HepG2 (cell line): ENCODE results near the gene APEX1. TPM values are rescaled to one million over a fixed set of nuclear protein-coding genes. Genes with fewer than 3 reads are reported as not detected.

Experiments
- ATAD3A ChIP-seq: sonication (generic); formaldehyde crosslinking; IDR thresholded peaks from 2 replicates; pipeline ENCODE4 v1.4.0; 2020; ENCODE audit warnings: missing genetic modification reagents
- FIP1L1 ChIP-seq: fragments of 200-400 bp; formaldehyde crosslinking; IDR thresholded peaks from 2 replicates; pipeline ENCODE4 v1.6.1; 2018; ENCODE audit warnings: low read depth, mild to moderate bottlenecking, low read length, moderate library complexity, borderline replicate concordance; ENCODE audit not compliant: insufficient read depth
- GTF3A ChIP-seq: sonication (generic); formaldehyde crosslinking; conservative IDR thresholded peaks from 2 replicates; pipeline ENCODE4 v1.4.0; 2020; ENCODE audit warnings: mild to moderate bottlenecking, missing genetic modification reagents
- HDAC6 ChIP-seq: fragments of 200-600 bp; sonication (generic); IDR thresholded peaks from 2 replicates; pipeline ENCODE4 v1.7.0; 2017; ENCODE audit warnings: mild to moderate bottlenecking, antibody characterized with exemption, low read length, low read depth
- HNF4A ChIP-seq: sonication (generic); formaldehyde crosslinking; IDR thresholded peaks from 2 replicates; pipeline ENCODE4 v1.4.0; 2020; ENCODE audit warnings: missing genetic modification reagents
- MIER2 ChIP-seq: IDR thresholded peaks from 2 replicates; pipeline ENCODE4 v1.6.1; 2016; ENCODE audit warnings: missing biosample characterization, missing genetic modification reagents
- PHF20 ChIP-seq: sonication (generic); formaldehyde crosslinking; IDR thresholded peaks from 2 replicates; pipeline ENCODE4 v1.5.0; 2020; ENCODE audit warnings: mild to moderate bottlenecking, missing genetic modification reagents
- PHF21A ChIP-seq: sonication (generic); formaldehyde crosslinking; IDR thresholded peaks from 2 replicates; pipeline ENCODE4 v1.5.0; 2020; ENCODE audit warnings: mild to moderate bottlenecking, missing genetic modification reagents
- POLR2G ChIP-seq: fragments of 200-400 bp; formaldehyde crosslinking; IDR thresholded peaks from 2 replicates; pipeline ENCODE4 v1.6.1; 2018; ENCODE audit warnings: mild to moderate bottlenecking, low read depth, low read length, moderate library complexity
- RELA ChIP-seq: sonication (generic); formaldehyde crosslinking; IDR thresholded peaks from 2 replicates; pipeline ENCODE4 v1.4.0; 2020; ENCODE audit warnings: missing genetic modification reagents
- RERE ChIP-seq: IDR thresholded peaks from 2 replicates; pipeline ENCODE4 v1.6.1; 2016; ENCODE audit warnings: low read depth, missing genetic modification reagents, missing compliant biosample characterization
- SATB2 ChIP-seq: sonication (generic); formaldehyde crosslinking; IDR thresholded peaks from 2 replicates; pipeline ENCODE4 v1.5.0; 2020; ENCODE audit warnings: missing genetic modification reagents
- SMAD3 ChIP-seq: sonication (generic); formaldehyde crosslinking; IDR thresholded peaks from 2 replicates; pipeline ENCODE4 v1.4.0; 2020; ENCODE audit warnings: missing genetic modification reagents
- SP140L ChIP-seq: sonication (generic); formaldehyde crosslinking; IDR thresholded peaks from 2 replicates; pipeline ENCODE4 v1.4.0; 2020; ENCODE audit warnings: missing genetic modification reagents, borderline replicate concordance
- YY1 ChIP-seq: IDR thresholded peaks from 2 replicates; pipeline ENCODE4 v1.6.1; 2011; ENCODE audit warnings: low read length, low read depth, moderate library complexity, mild to moderate bottlenecking; ENCODE audit not compliant: insufficient read depth, insufficient replicate concordance
- ZBTB14 ChIP-seq: sonication (generic); formaldehyde crosslinking; IDR thresholded peaks from 2 replicates; pipeline ENCODE4 v1.4.0; 2020; ENCODE audit warnings: missing genetic modification reagents
- ZBTB20 ChIP-seq: sonication (generic); formaldehyde crosslinking; IDR thresholded peaks from 2 replicates; pipeline ENCODE4 v1.8.1; 2023; ENCODE audit warnings: missing genetic modification reagents, low read depth, mild to moderate bottlenecking, borderline replicate concordance
- ZNF577 ChIP-seq: sonication (generic); formaldehyde crosslinking; IDR thresholded peaks from 2 replicates; pipeline ENCODE4 v1.4.0; 2020; ENCODE audit warnings: mild to moderate bottlenecking, low read depth, missing genetic modification reagents, borderline replicate concordance
- polyA plus RNA-seq, 8 experiments: library from polyadenylated mRNA; depleted of rRNA in 3 of 8; stranded (reverse) in 7 of 8; unstranded in 1 of 8; fragments of >200 nt; fragmentation: Illumina TruSeq in 4 of 8; extraction: Trizol in 4 of 8; gene quantifications; 2 replicates each; pipeline versions ENCODE4 v1.2.1 to v1.2.3, GENCODE V29; 2011 to 2016; ENCODE audit warnings: low read depth in 4 of 8, missing spikeins in 1 of 8, mixed read lengths in 1 of 8; ENCODE audit not compliant: insufficient read depth in 1 of 8
- total RNA-seq, 5 experiments: library from RNA; depleted of rRNA; stranded (reverse); fragments of >200 nt; fragmentation: Illumina TruSeq; extraction: Trizol; gene quantifications; 2 replicates each; pipeline ENCODE4 v1.2.3, GENCODE V29; 2016; ENCODE audit warnings: low read depth in 1 of 5
- TF ChIP-seq, protein P1 (sequence below): sonication (generic); formaldehyde crosslinking; IDR thresholded peaks from 2 replicates; pipeline ENCODE4 v1.8.0; 2022; ENCODE audit warnings: low read depth, missing genetic modification reagents
- TF ChIP-seq, protein P2 (sequence below): sonication (generic); formaldehyde crosslinking; IDR thresholded peaks from 2 replicates; pipeline ENCODE4 v1.8.0; 2022; ENCODE audit warnings: mild to moderate bottlenecking, missing genetic modification reagents, moderate library complexity

The APEX1 gene
- total and polyA plus RNA-seq, 2 of the 13 experiments (the other 11 are each of a cell fraction or from before 2014, with no cell fraction given), result 171 to 405 TPM

GRCh38 chr14:20454516-20455354 is at the start of gene APEX1, which contains the start of gene OSGEP (continued):
- 0 out of 2 replicates have a peak, but pooled peaks have one; percentile 32 for TF ChIP-seq RERE (CRISPR knock-in tag)
- TF ChIP-seq PHF21A (CRISPR knock-in tag), result peak; percentile 97
- no peak for TF ChIP-seq HNF4A (CRISPR knock-in tag)
- TF ChIP-seq POLR2G, result peak; percentile 95
- no peak; the same call in 1 of the 2 replicates for TF ChIP-seq SP140L (CRISPR knock-in tag)
- TF ChIP-seq ZNF577 (CRISPR knock-in tag), result no peak
- TF ChIP-seq YY1, result peak; percentile 81
- TF ChIP-seq ATAD3A (CRISPR knock-in tag), result no peak
- TF ChIP-seq GTF3A (CRISPR knock-in tag), result peak; percentile 32; the same call in 1 of the 2 replicates
- TF ChIP-seq RELA (CRISPR knock-in tag), result no peak
- TF ChIP-seq, protein P1, sequence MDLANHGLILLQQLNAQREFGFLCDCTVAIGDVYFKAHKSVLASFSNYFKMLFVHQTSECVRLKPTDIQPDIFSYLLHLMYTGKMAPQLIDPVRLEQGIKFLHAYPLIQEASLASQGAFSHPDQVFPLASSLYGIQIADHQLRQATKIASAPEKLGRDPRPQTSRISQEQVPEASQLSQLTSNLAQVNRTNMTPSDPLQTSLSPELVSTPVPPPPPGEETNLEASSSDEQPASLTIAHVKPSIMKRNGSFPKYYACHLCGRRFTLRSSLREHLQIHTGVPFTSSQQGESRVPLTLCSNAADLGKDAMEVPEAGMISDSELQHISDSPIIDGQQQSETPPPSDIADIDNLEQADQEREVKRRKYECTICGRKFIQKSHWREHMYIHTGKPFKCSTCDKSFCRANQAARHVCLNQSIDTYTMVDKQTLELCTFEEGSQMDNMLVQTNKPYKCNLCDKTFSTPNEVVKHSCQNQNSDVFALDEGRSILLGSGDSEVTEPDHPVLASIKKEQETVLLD (CRISPR knock-in tag), result peak; percentile 73
- TF ChIP-seq HDAC6, result peak; percentile 95; the same call in 1 of the 2 replicates
- peak; percentile 45; the same call in 1 of the 2 replicates for TF ChIP-seq SATB2
- TF ChIP-seq FIP1L1, result no peak
- TF ChIP-seq MIER2, result no peak
- TF ChIP-seq PHF20 (CRISPR knock-in tag), result peak; percentile 92
- TF ChIP-seq SMAD3 (CRISPR knock-in tag), result peak; percentile 81
- TF ChIP-seq, protein P2, sequence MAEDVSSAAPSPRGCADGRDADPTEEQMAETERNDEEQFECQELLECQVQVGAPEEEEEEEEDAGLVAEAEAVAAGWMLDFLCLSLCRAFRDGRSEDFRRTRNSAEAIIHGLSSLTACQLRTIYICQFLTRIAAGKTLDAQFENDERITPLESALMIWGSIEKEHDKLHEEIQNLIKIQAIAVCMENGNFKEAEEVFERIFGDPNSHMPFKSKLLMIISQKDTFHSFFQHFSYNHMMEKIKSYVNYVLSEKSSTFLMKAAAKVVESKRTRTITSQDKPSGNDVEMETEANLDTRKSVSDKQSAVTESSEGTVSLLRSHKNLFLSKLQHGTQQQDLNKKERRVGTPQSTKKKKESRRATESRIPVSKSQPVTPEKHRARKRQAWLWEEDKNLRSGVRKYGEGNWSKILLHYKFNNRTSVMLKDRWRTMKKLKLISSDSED (CRISPR knock-in tag), result no peak
- 0 out of 2 replicates have a peak, but pooled peaks have one; percentile 51 for TF ChIP-seq ZBTB14 (CRISPR knock-in tag)
- peak; percentile 54; the same call in 1 of the 2 replicates for TF ChIP-seq ZBTB20
